AG04450 (cell line): Measurements from ENCODE around the gene TMEM203. TPM values are rescaled to one million over a fixed set of nuclear protein-coding genes. Genes with fewer than 3 reads are reported as not detected.

Experiments
- CTCF ChIA-PET: fragments of 300-600, 350-600 bp; formaldehyde crosslinking; extraction: SDS; loops from one replicate; lab custom pipeline; 2022; ENCODE audit warnings: antibody characterized with exemption, inconsistent platforms; lab: Charles Lee
- POLR2A ChIA-PET: fragments of 350-600 bp; formaldehyde crosslinking; extraction: SDS; loops from one replicate; lab custom pipeline; 2021; ENCODE audit warnings: antibody characterized with exemption, inconsistent platforms; lab: Yijun Ruan, JAX
- DNase-seq: peaks from one replicate; pipeline ENCODE4 v3.0.0-alpha.2; 2011; ENCODE audit warnings: low read depth, low spot score
- H3K27ac ChIP-seq: one replicate; pipeline ENCODE4 v1.5.1; 2012; ENCODE audit warnings: low read depth, low read length, control low read depth
- H3K27me3 ChIP-seq: one replicate; pipeline ENCODE4 v1.6.0; 2012; ENCODE audit warnings: low read length; ENCODE audit not compliant: control insufficient read depth, insufficient read depth
- H3K4me3 ChIP-seq: 2 replicates; pipeline ENCODE4 v1.5.1; 2011; ENCODE audit warnings: mild to moderate bottlenecking, low read depth, low read length, control low read depth
- H3K9me3 ChIP-seq: 2 replicates; pipeline ENCODE4 v1.5.1; 2012; ENCODE audit warnings: low read length; ENCODE audit not compliant: control insufficient read depth, insufficient read depth
- polyA plus RNA-seq: library from polyadenylated mRNA; depleted of rRNA; stranded (reverse); fragments of >200 nt; gene quantifications from 2 replicates; pipeline ENCODE4 v1.2.3, GENCODE V29; 2011
- TF ChIP-seq, protein P1 (sequence below): IDR thresholded peaks from 2 replicates; pipeline ENCODE4 v1.5.1; 2011; ENCODE audit warnings: low read depth, low read length, control low read depth, inconsistent platforms

TMEM203 gene
- polyA plus RNA-seq, 1 experiment = 50.2 TPM

DNA sequence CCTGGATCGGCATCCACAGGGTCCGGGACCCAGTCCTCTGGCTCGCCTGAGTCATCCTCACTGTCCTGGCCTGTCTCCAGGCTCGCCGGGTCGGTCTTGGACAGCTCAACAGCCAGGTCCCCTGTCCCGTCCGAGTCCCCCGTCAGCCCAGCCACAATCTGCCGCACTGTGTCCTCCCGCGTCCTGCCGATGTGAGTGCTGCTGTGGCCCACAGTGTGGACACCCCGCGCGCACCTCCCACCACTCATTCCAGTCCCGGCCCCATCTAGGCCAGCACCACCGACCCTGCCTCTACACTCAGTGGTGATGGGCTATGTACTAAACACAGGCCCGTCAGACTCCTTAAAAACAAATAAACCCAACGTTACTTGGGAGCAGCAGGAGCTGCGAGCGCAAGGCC, 23.8 kb downstream of the TMEM203 start:
- Histone ChIP-seq H3K27ac (no peak overlapping the region), H3K27me3 (no peaks in the 10 kb centered on the region), H3K4me3 (no peak overlapping the region), H3K9me3 (no peaks in the 10 kb centered on the region)
- CTCF ChIA-PET = no interaction called here
- no peak for DNase-seq
- POLR2A ChIA-PET = interaction anchor here (1.4 kb wide), 1 partner anchor 59 kb away, joined by 6 read pairs; the partner anchor contains the start of gene TUBB4B
- TF ChIP-seq, protein P1, sequence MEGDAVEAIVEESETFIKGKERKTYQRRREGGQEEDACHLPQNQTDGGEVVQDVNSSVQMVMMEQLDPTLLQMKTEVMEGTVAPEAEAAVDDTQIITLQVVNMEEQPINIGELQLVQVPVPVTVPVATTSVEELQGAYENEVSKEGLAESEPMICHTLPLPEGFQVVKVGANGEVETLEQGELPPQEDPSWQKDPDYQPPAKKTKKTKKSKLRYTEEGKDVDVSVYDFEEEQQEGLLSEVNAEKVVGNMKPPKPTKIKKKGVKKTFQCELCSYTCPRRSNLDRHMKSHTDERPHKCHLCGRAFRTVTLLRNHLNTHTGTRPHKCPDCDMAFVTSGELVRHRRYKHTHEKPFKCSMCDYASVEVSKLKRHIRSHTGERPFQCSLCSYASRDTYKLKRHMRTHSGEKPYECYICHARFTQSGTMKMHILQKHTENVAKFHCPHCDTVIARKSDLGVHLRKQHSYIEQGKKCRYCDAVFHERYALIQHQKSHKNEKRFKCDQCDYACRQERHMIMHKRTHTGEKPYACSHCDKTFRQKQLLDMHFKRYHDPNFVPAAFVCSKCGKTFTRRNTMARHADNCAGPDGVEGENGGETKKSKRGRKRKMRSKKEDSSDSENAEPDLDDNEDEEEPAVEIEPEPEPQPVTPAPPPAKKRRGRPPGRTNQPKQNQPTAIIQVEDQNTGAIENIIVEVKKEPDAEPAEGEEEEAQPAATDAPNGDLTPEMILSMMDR = no peak

DNA sequence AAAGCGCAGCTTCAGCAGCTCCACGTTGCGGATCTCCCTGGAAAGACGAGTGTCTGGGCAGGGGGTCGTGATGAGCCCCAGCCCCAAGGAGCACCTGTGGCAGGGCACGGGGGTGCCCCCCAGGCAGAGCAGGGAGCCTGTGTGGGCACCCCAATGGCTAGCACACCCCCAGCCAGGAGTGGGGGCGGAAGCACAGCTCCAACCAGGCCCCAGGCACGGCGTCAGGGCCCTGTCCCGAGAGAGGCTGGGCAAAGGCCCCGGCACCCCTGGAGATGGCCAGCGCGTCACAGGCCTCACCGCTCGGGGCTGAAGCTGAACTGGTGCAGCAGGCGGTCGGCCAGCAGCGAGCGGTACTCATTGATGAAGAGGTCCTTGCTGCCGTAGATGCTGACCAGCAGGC, 25.0 kb downstream of the TMEM203 start:
- Histone ChIP-seq H3K27ac (no peak overlapping the region), H3K27me3 (no peaks in the 10 kb centered on the region), H3K9me3 (no peaks in the 10 kb centered on the region), H3K4me3 (no peak overlapping the region)
- DNase-seq = no peak
- ChIA-PET POLR2A (interaction anchor here (1.2 kb wide), 2 partner anchors 8 to 60 kb away, joined by 3 read pairs; partner anchors contain the start of gene TUBB4B), CTCF (no interaction called here)
- TF ChIP-seq, protein P1 = no peak

DNA sequence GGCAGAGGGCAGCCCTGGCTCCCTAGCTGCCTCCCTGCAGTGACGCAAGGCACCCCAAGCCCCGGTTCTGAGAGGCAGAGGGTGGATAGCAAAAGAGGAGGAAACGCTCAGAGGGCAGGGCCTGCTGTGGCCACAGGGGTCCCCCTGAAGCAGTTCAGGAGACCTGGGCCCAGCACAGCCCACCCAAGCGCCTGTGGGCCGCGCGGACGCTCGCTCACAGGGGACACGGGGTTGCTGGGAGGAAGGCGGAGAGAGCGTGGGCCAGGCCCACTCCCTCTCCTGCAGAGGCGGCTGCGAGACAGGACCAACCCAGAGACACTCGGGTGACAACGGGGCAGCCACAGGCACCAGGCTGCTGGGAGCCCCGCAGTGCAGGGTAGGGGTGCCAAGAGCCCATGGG, 25.7 kb downstream of the TMEM203 start:
- CTCF ChIA-PET = no interaction called here
- TF ChIP-seq, protein P1 = no peak
- H3K27me3 ChIP-seq = no peaks in the 10 kb centered on the region

DNA sequence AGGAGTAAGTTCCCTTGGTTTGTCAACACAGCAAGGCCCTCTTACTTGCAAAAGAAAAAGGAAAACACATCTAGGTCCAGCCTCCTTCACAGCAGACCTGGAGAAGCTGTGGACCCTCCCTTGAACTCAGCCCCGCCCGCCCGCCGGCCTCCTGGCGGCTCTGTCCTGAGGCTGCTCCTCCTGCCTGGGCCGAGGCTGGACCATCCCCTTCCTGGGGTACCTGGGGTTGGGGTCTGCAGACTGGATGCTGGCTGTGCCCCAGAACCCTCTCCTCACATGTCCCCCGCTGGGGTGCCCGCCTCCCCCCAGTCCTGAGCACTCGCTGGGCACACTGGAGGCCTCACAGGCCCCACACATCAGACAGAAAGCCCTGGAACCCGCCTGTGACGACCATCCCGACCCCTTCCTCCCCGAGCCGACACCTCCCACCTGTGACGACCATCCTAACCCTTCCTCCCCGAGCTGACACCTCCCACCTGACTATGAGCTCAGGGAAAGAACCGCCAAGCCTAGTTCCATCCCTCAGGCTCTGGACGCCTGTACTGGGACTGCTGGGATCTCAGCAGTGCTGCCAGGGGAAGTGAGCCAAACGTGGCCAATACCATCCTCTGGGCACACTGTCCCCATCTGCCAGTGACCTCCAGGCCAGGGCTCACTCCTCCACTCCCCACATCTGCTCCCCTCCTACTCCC, 26.4 kb downstream of the TMEM203 start:
- no peak overlapping the region for H3K27ac ChIP-seq
- CTCF ChIA-PET = no interaction called here
- POLR2A ChIA-PET = interaction anchor here (1.2 kb wide), 1 partner anchor 10 kb away, joined by 3 read pairs; no protein-coding TSS in a partner anchor
- no peaks in the 10 kb centered on the region; the same call in 1 of the 2 replicates for H3K9me3 ChIP-seq
- no peak overlapping the region for H3K4me3 ChIP-seq
- peaks cover 5% of the 10 kb centered on the region for H3K27me3 ChIP-seq
- DNase-seq = no peak
- TF ChIP-seq, protein P1 = no peak

More for the DNA sequence above, 25.7 kb downstream of the TMEM203 start:
- Histone ChIP-seq H3K27ac (no peak overlapping the region), H3K4me3 (no peak overlapping the region), H3K9me3 (no peaks in the 10 kb centered on the region)
- POLR2A ChIA-PET = interaction anchor here (1.2 kb wide), 3 partner anchors 9 to 61 kb away, joined by 3 read pairs; partner anchors contain the start of gene TUBB4B
- no peak for DNase-seq
